GM18867 (cell line): ENCODE results near the gene CD177.
"Not testable (repeated sequence)": the region's sequence is repeated elsewhere in the genome, so short reads cannot be mapped to it uniquely, and the experiment has no call there.

Experiments used
- ATAC-seq: cut with Tn5 transposase; IDR thresholded peaks from one replicate; pipeline ENCODE4 v1.9.1; 2021; ENCODE audit warnings: mild to moderate bottlenecking, moderate library complexity; ENCODE audit not compliant: unreplicated experiment

Gene CD177

GRCh38 chr19:43331435-43332010 lies 22.0 kb upstream of the CD177 start:
- ATAC-seq, result no peak

DNA sequence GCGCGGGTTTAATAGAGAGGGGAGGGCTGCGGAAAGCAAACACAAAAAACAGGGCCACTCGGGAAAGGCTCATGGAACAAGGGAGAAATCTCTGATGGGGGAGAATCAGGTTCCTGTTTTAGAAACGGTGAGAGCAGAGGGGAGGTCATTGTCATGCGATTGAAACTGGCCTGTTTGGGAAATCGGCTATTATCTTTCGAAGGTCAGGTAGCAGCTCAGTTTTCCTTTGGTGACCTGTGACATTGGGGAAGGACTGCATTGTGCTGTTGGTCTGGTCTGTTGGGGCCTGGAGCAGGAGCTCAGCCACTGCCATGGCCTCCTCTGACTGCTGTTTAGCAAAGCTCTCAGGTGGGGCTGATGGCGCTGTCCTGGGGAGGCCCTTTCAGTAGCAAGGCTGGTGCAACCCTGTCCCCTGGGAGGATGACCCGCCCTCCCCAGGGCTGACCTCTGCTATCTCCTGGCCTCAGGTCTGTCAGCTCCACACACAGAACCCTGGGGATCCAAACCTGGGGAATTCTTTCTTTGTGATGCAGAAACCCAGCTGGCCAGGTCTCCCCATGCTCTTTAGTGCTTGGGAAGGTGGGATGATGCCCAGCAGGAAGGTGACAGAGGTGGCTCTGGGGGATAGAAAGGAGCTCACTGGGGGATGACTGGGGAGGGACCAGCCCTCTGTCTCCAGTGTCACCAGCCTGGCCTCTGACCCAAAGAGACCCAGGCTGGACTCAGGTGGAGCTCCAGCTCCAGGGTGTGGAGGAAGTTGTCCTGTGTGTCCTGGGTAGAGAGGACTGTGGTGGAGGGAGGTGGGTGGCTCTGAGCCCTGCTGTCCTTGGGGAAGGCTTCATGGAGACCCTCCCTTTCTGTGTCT lies 21.2 kb upstream of the CD177 start:
- ATAC-seq, result no peak

DNA sequence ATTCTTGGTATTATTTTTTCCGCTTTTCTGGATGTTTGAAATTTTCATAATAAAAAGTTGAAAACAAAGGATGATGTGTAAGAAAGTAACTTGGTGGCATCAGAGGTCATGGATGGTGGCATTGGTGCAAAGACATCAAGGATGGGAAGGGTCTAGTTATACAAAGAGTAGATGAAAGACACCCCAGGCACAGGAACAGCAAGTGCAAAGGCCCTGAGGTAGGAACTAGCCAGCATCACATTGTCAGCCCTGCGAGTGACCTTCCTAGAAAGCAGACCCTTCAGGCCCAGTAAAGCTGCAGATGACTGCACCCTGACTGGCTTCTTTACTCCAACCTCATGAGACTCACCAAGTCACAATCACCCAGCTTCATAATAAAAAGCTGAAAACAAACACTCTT lies 17.0 kb upstream of the CD177 start:
- not testable (repeated sequence) for ATAC-seq

- ATAC-seq, result no peak
Observed at GRCh38 chr19:43337737-43338136, 15.7 kb upstream of the CD177 start.

- no peak for ATAC-seq
Observed at GRCh38 chr19:43338530-43338929, 15.0 kb upstream of the CD177 start.

DNA sequence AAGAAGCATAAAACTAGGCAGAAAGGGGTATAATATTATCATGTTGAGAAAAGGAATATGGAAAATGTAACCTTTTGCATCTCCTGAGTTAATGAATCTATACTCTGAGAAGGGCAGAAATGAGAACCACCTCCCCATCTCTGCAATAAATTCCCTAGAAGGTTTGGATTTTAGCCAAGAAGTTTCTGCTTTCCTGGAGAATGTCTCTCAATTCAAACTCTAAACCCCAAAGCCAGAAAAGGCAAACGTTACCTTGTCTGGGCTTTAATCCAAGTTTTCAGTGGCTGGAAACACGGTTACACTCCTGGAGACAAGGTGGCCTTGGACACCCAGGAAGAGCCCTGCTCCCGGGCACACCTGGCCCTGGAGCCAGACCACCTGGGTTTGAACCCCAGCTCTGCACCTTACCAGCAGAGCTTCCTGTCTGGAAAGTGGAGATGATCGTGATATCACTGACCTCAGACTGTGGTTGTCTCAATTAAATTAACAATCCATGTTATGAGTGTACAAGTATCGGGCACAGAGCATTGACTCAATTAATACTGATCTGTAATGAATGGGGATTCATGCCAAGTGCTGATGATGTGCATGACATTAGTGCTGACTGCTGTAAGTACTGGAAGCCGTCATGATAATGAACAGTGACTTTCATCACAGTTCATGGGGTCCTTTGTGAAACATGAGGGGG lies 14.1 kb upstream of the CD177 start:
- ATAC-seq, result not testable (repeated sequence)

- ATAC-seq, result not testable (repeated sequence)
Observed at GRCh38 chr19:43340101-43340500, 13.4 kb upstream of the CD177 start.

- ATAC-seq, result not testable (repeated sequence)
Observed at GRCh38 chr19:43341098-43341497, 12.4 kb upstream of the CD177 start.

DNA sequence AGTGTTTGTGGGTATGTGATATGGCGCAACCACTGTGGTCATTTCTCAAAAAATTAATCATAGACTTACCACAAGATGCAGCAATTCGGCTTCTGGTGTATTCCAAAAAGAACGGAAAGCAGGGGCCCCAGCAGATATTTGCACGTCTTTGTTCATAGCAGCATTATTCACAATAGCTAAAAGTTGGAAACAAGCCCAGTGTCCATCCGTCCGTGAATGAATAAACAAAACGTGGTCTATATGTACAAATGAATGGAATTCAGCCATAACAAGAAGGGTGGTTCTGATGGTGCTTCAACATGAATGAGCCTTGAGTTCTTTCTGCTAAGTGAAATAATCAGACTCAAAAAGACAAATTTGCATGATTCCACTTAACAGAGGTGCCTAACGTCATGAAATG lies 11.4 kb upstream of the CD177 start:
- not testable (repeated sequence) for ATAC-seq

- ATAC-seq, result not testable (repeated sequence)
Observed at GRCh38 chr19:43344347-43344925, 9.1 kb upstream of the CD177 start.

GRCh38 chr19:43349813-43350212 lies 3.7 kb upstream of the CD177 start:
- ATAC-seq, result not testable (repeated sequence)

DNA sequence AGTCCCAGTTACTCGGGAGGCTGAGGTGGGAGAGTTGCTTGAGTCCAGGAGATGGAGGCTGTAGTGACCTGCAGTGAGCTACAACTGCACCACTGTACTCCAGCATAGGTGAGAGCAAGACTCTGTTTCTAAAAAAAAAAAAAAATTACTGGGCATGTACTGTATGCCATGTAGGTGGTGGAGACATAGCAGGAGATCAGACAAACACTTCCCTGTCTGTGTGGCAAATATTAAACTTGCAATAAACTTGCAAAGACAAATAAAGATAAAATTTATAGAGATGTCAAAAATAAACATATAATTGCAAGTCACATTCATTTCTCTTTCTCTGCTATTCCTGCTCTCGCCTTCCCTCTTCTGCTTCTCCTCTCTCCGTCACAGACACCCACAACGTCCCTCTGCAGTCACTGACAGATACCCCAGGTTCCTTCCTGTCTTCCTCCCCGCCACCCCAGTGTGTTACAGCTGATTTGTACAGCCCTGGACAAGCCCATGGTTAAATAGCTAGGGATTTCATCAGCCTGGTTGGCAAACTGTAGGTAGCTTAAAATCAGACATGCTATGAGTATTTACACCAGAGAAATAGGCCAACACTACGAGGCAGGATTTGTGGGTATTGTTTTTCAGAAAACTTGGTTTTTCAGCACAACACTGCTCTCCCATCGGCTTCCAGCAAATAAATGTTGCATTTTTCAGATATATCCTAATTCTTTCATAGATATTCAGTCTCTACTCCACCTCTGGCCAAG lies 1.3 kb upstream of the CD177 start:
- ATAC-seq, result no peak

- ATAC-seq, result no peak
Observed at GRCh38 chr19:43354305-43354627, 780 bp downstream of the CD177 start.

DNA sequence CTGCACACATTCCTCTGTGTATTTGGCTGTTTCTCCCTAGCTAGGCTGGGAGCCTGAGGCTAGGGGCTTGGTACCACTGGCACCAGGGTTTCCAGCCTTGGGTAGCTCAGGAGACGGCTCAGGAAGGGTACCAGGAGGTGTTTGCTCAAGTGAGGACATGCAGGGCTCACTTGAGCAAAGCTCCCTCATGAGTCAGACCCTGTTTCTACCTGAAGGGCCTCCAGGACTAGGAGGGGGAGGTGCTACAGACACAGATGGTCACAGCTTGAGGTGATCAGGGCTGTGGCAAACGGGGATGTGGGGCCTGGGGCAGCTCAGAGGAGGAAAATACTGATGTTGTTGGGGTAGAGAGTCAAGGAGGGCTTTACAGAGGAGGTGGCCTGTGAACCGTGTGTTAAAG lies 3.3 kb downstream of the CD177 start:
- not testable (repeated sequence) for ATAC-seq

DNA sequence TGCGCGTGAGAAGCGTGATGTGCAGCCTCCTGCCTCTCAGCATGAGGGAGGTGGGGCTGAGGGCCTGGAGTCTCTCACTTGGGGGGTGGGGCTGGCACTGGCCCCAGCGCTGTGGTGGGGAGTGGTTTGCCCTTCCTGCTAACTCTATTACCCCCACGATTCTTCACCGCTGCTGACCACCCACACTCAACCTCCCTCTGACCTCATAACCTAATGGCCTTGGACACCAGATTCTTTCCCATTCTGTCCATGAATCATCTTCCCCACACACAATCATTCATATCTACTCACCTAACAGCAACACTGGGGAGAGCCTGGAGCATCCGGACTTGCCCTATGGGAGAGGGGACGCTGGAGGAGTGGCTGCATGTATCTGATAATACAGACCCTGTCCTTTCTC lies 8.7 kb downstream of the CD177 start:
- ATAC-seq, result no peak

GRCh38 chr19:43362745-43363144 lies 9.3 kb downstream of the CD177 start:
- ATAC-seq, result no peak

DNA sequence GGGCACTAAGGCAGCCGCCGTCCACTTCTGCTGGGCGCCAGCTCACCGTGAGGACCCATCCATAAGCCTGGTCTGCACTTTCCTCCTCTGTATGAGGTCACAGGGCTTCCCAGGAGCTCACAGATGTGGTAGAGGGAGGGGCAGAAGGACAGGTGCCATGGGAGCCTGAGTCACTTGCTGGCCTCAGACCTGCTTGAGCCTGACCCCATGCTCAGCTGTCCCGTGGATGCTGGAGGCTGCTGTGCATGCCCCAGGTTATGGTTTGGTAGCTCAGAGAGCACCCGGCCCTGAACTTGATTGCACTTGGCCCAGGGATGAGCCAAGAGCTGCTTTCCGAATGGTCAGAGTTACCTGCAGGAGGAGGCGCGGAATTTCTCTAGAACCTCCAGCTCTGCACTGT lies 12.2 kb downstream of the CD177 start:
- ATAC-seq, result not testable (repeated sequence)

GRCh38 chr19:43367822-43368221 lies 14.3 kb downstream of the CD177 start:
- no peak for ATAC-seq

- not testable (repeated sequence) for ATAC-seq
Observed at GRCh38 chr19:43368897-43369296, 15.4 kb downstream of the CD177 start.

GRCh38 chr19:43371909-43372308 lies 18.4 kb downstream of the CD177 start:
- ATAC-seq, result no peak

DNA sequence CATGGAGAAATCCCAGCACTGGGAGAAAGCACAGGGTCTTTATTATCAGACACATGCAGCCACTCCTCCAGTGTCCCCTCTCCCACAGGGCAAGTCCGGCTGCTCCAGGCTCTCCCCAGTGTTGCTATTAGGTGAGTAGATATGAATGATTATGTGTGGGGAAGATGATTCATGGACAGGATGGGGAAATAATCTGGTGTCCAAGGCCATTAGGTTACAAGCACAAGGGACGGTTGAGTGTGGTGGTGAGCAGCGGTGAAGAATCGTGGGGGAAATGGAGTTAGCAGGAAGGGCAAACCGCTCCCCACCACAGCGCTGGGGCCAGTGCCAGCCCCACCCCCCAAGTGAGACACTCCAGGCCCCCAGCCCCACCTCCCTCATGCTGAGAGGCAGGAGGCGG lies 19.0 kb downstream of the CD177 start:
- no peak for ATAC-seq
